22Rv1 (cell line): ENCODE data around the gene RGS18.

ENCODE experiments used
- CTCF ChIP-seq: fragments of 450-650 bp; IDR thresholded peaks from 2 replicates; pipeline ENCODE4 v1.5.1; 2017; ENCODE audit warnings: mild to moderate bottlenecking
- ZFX ChIP-seq: fragments of 450-650 bp; IDR thresholded peaks from 2 replicates; pipeline ENCODE4 v1.6.1; 2017; ENCODE audit warnings: antibody characterized with exemption, borderline replicate concordance

- TF ChIP-seq CTCF (no peak), ZFX (no peak)
These were observed 12.9 kb downstream of the RGS18 start for GRCh38 chr1:192171123-192171522.
